A549 (cell line): ENCODE data around the gene OPHN1. TPM values are rescaled to one million over a fixed set of nuclear protein-coding genes. Genes with fewer than 3 reads are reported as not detected.

Source experiments
- ATAC-seq, 2 experiments: fragments of 200-7000 bp in 1 of 2; fragments of >200 bp in 1 of 2; cut with Nextera tagmentation in 1 of 2; cut with Tn5 transposase in 1 of 2; 3 replicates each; pipeline versions ENCODE4 v1.8.0 to v1.9.1; 2018 to 2020; ENCODE audit warnings: mild to moderate bottlenecking in 1 of 2, moderate library complexity in 1 of 2
- CTCF ChIA-PET: fragments of 300-600 bp; sonication (Branson Sonifier 250); formaldehyde crosslinking; extraction: SDS; loops from one replicate; lab custom pipeline; 2021; ENCODE audit warnings: antibody characterized with exemption, inconsistent platforms; lab: Yijun Ruan, JAX
- POLR2A ChIA-PET: fragments of 350-600 bp; formaldehyde crosslinking; extraction: SDS; loops from one replicate; lab custom pipeline; 2021; ENCODE audit warnings: antibody characterized with exemption, inconsistent platforms; lab: Yijun Ruan, JAX
- DNase-seq, 2 experiments: peaks; one replicate each; pipeline versions ENCODE4 v3.0.0 to v3.0.0-alpha.2; 2011 to 2016; ENCODE audit warnings: low read depth in 1 of 2, low spot score in 1 of 2
- FAIRE-seq: peaks from 2 replicates; lab custom pipeline; 2011; peaks lifted over from hg19 to GRCh38; lab: Jason Lieb, UNC
- H3K27ac ChIP-seq, 2 experiments: fragments of >200 bp; sonication (Bioruptor Twin); formaldehyde crosslinking; 3 replicates each; pipeline ENCODE4 v1.5.1; 2016 to 2017
- H3K4me1 ChIP-seq: fragments of >200 bp; sonication (Bioruptor Twin); formaldehyde crosslinking; 3 replicates; pipeline ENCODE4 v1.6.1; 2016
- H3K4me2 ChIP-seq: fragments of >200 bp; sonication (Bioruptor Twin); formaldehyde crosslinking; 3 replicates; pipeline ENCODE4 v1.6.1; 2016
- H3K4me3 ChIP-seq: fragments of >200 bp; sonication (Bioruptor Twin); formaldehyde crosslinking; 3 replicates; pipeline ENCODE4 v1.5.1; 2016
- H3K9me3 ChIP-seq: fragments of >200 bp; sonication (Bioruptor Twin); formaldehyde crosslinking; 3 replicates; pipeline ENCODE4 v1.6.1; 2016
- ATOH8 ChIP-seq: fragments of 250-450 bp; sonication (Bioruptor Pico); IDR thresholded peaks from 2 replicates; pipeline ENCODE4 v1.5.0; 2020; ENCODE audit warnings: low read depth, mild to moderate bottlenecking, moderate library complexity
- BHLHE40 ChIP-seq: IDR thresholded peaks from 2 replicates; pipeline ENCODE4 v1.6.1; 2012; ENCODE audit warnings: low read depth, low read length, inconsistent platforms
- CBX2 ChIP-seq: fragments of 200-600 bp; sonication (generic); IDR thresholded peaks from 2 replicates; pipeline ENCODE4 v1.6.1; 2016; ENCODE audit warnings: low read depth, mild to moderate bottlenecking, borderline replicate concordance
- CEBPB ChIP-seq, 2 experiments: fragments of >200 bp in 1 of 2; sonication (Bioruptor Twin) in 1 of 2; formaldehyde crosslinking in 1 of 2; IDR thresholded peaks; 2 replicates each; pipeline ENCODE4 v1.6.1; 2012 to 2016
- CHD2 ChIP-seq: fragments of 150-350 bp; IDR thresholded peaks from 2 replicates; pipeline ENCODE4 v1.6.1; 2014; ENCODE audit warnings: low read length; ENCODE audit not compliant: partially characterized antibody
- CHD4 ChIP-seq: fragments of 200-600 bp; sonication (generic); IDR thresholded peaks from 2 replicates; pipeline ENCODE4 v1.6.1; 2016; ENCODE audit warnings: antibody characterized with exemption, mild to moderate bottlenecking, borderline replicate concordance
- E2F6 ChIP-seq: IDR thresholded peaks from 2 replicates; pipeline ENCODE4 v1.6.1; 2012; ENCODE audit warnings: low read depth, borderline replicate concordance
- ELK1 ChIP-seq: fragments of 150-350 bp; IDR thresholded peaks from 2 replicates; pipeline ENCODE4 v1.6.1; 2014; ENCODE audit warnings: low read depth, mild to moderate bottlenecking, low read length
- EP300 ChIP-seq, 2 experiments: fragments of >200 bp; sonication (Bioruptor Twin); formaldehyde crosslinking; IDR thresholded peaks; 2 replicates in 1 of 2; 3 replicates in 1 of 2; pipeline ENCODE4 v1.6.1; 2016 to 2017
- FOSB ChIP-seq: fragments of 250-450 bp; sonication (Bioruptor Pico); IDR thresholded peaks from 2 replicates; pipeline ENCODE4 v1.5.0; 2020; ENCODE audit warnings: mild to moderate bottlenecking, moderate library complexity
- GATA3 ChIP-seq: IDR thresholded peaks from 2 replicates; pipeline ENCODE4 v1.6.1; 2012; ENCODE audit warnings: borderline replicate concordance
- HDAC2 ChIP-seq: fragments of 200-600 bp; sonication (generic); IDR thresholded peaks from 2 replicates; pipeline ENCODE4 v1.6.1; 2016
- HES2 ChIP-seq: fragments of >200 bp; sonication (Bioruptor Twin); formaldehyde crosslinking; IDR thresholded peaks from 2 replicates; pipeline ENCODE4 v1.6.1; 2016
- HMGXB4 ChIP-seq: fragments of 250-450 bp; sonication (Bioruptor Pico); IDR thresholded peaks from 2 replicates; pipeline ENCODE4 v1.5.0; 2021; ENCODE audit warnings: mild to moderate bottlenecking, moderate library complexity, borderline replicate concordance
- HOXA7 ChIP-seq: fragments of 250-450 bp; sonication (Bioruptor Pico); IDR thresholded peaks from 2 replicates; pipeline ENCODE4 v1.5.0; 2020; ENCODE audit warnings: mild to moderate bottlenecking, moderate library complexity
- JUN ChIP-seq, 2 experiments: fragments of >200 bp; sonication (Bioruptor Twin); formaldehyde crosslinking; IDR thresholded peaks; 2 replicates in 1 of 2; 3 replicates in 1 of 2; pipeline ENCODE4 v1.6.1; 2016 to 2017
- JUNB ChIP-seq: fragments of >200 bp; sonication (Bioruptor Twin); formaldehyde crosslinking; IDR thresholded peaks from 2 replicates; pipeline ENCODE4 v1.6.1; 2016
- MAFK ChIP-seq: fragments of 450-650 bp; IDR thresholded peaks from 2 replicates; pipeline ENCODE4 v1.6.1; 2014; ENCODE audit not compliant: partially characterized antibody
- MAX ChIP-seq: IDR thresholded peaks from 2 replicates; pipeline ENCODE4 v1.6.1; 2012
- MAZ ChIP-seq: fragments of 150-350 bp; IDR thresholded peaks from 2 replicates; pipeline ENCODE4 v1.6.1; 2014; ENCODE audit warnings: antibody characterized with exemption, low read depth, low read length, borderline replicate concordance
- POLR2A ChIP-seq: IDR thresholded peaks from 2 replicates; pipeline ENCODE4 v1.6.1; 2012; ENCODE audit warnings: mild to moderate bottlenecking, low read length
- POLR2AphosphoS2 ChIP-seq: conservative IDR thresholded peaks from 2 replicates; pipeline ENCODE4 v1.6.1; 2012; ENCODE audit warnings: low read length, improper control_type of control experiment, inconsistent platforms
- RAD21 ChIP-seq, 2 experiments: fragments of >200 bp in 1 of 2; sonication (Bioruptor Twin) in 1 of 2; formaldehyde crosslinking in 1 of 2; IDR thresholded peaks in 1 of 2; conservative IDR thresholded peaks in 1 of 2; 2 replicates in 1 of 2; 3 replicates in 1 of 2; pipeline ENCODE4 v1.6.1; 2012 to 2018; ENCODE audit warnings: inconsistent platforms in 1 of 2
- RARB ChIP-seq: fragments of 250-450 bp; sonication (Bioruptor Pico); IDR thresholded peaks from 2 replicates; pipeline ENCODE4 v1.8.0; 2021; ENCODE audit warnings: mild to moderate bottlenecking, moderate library complexity
- RCOR1 ChIP-seq: fragments of 150-350 bp; IDR thresholded peaks from 2 replicates; pipeline ENCODE4 v1.6.1; 2014; ENCODE audit warnings: antibody characterized with exemption, low read length, low read depth
- RFX5 ChIP-seq: fragments of 450-650 bp; IDR thresholded peaks from 2 replicates; pipeline ENCODE4 v1.7.1; 2014; ENCODE audit warnings: antibody characterized with exemption, mild to moderate bottlenecking, moderate library complexity
- SMC3 ChIP-seq: fragments of >200 bp; sonication (Bioruptor Twin); formaldehyde crosslinking; IDR thresholded peaks from 3 replicates; pipeline ENCODE4 v1.6.1; 2018; ENCODE audit warnings: inconsistent platforms
- TP53 ChIP-seq: fragments of 250-450 bp; sonication (Bioruptor Pico); IDR thresholded peaks from 2 replicates; pipeline ENCODE4 v1.5.0; 2021; ENCODE audit warnings: mild to moderate bottlenecking, moderate library complexity
- ZFP36 ChIP-seq: fragments of 450-650 bp; IDR thresholded peaks from 2 replicates; pipeline ENCODE4 v1.6.1; 2014; ENCODE audit warnings: borderline replicate concordance; ENCODE audit not compliant: partially characterized antibody
- ZSCAN20 ChIP-seq: fragments of 250-450 bp; sonication (Bioruptor Pico); IDR thresholded peaks from 2 replicates; pipeline ENCODE4 v1.8.0; 2022; ENCODE audit warnings: mild to moderate bottlenecking, moderate library complexity
- WGBS: methylation state at CpG from one replicate; pipeline ENCODE4 v1.1.6; 2017; ENCODE audit errors: missing lambda C conversion rate; 5-methylcytosine and 5-hydroxymethylcytosine counted together
- polyA plus RNA-seq, 4 experiments: library from polyadenylated mRNA; depleted of rRNA in 3 of 4; stranded (reverse); fragments of >200 nt; fragmentation: RNase III in 1 of 4; extraction: RNeasy Plus Mini Kit Qiagen cat#74134 plus additional on column Dnase treatment in 1 of 4; gene quantifications; 2 replicates in 3 of 4; 3 replicates in 1 of 4; pipeline ENCODE4 v1.2.3, GENCODE V29; 2011 to 2017

Gene OPHN1
- polyA plus RNA-seq, 2 of the 4 experiments (the other 2 are of a cell fraction): 2.0 to 5.7 TPM

GRCh38 chrX:68232206-68232605 is 201.1 kb downstream of the OPHN1 start:
- no peaks in the 10 kb centered on the region for H3K9me3 ChIP-seq
- ChIA-PET CTCF (interaction anchor here (0.5 to 0.6 kb wide), 2 partner anchors 24 to 101 kb away, joined by 3 read pairs; no protein-coding TSS in a partner anchor), POLR2A (no interaction called here)
- DNase-seq: no peak
- 59% methylated on average over 5 of the region's 5 CpGs for WGBS
- no peak for ATAC-seq
- H3K4me2 ChIP-seq: no peak overlapping the region
- no peak overlapping the region for H3K27ac ChIP-seq
- no peak for FAIRE-seq
- no peaks in the 10 kb centered on the region for H3K4me1 ChIP-seq
- no peak overlapping the region for H3K4me3 ChIP-seq
- TF ChIP-seq CHD4 (no peak), ZFP36 (no peak), E2F6 (no peak), BHLHE40 (no peak), JUN (IDR thresholded peaks at IDR 0.05) (no peak), RCOR1 (no peak), TP53 (CRISPR knock-in tag) (no peak), RAD21 (conservative IDR thresholded peaks at IDR 0.05 in 1 of 2, IDR thresholded peaks at IDR 0.05 in 1 of 2) (no peak), EP300 (IDR thresholded peaks at IDR 0.05) (no peak), CHD2 (no peak), MAFK (no peak), RARB (no peak), HOXA7 (no peak), SMC3 (no peak), POLR2AphosphoS2 (no peak), MAX (no peak)

GRCh38 chrX:68209008-68209407 is 224.3 kb downstream of the OPHN1 start:
- ATAC-seq: no peak
- H3K4me1 ChIP-seq: no peaks in the 10 kb centered on the region
- no peak overlapping the region for H3K4me2 ChIP-seq
- ChIA-PET POLR2A (no interaction called here), CTCF (no interaction called here)
- no peak for FAIRE-seq
- no peak for DNase-seq
- TF ChIP-seq ATOH8 (CRISPR knock-in tag) (no peak), CEBPB (IDR thresholded peaks at IDR 0.05) (no peak), POLR2A (no peak), JUN (IDR thresholded peaks at IDR 0.05) (no peak), CBX2 (no peak), TP53 (CRISPR knock-in tag) (no peak), RFX5 (no peak), FOSB (no peak), CHD2 (no peak), HDAC2 (no peak), JUNB (no peak), RARB (no peak), ZFP36 (no peak), GATA3 (no peak), HES2 (no peak), MAZ (no peak), ELK1 (no peak), ZSCAN20 (CRISPR knock-in tag) (no peak), HMGXB4 (no peak)
- WGBS: 100% methylated on average over 1 of the region's 1 CpG
- no peak overlapping the region for H3K4me3 ChIP-seq
- no peaks in the 10 kb centered on the region for H3K9me3 ChIP-seq
- H3K27ac ChIP-seq: no peak overlapping the region
